NCI-H1417 treated with DMSO at 0.1 percent for 48 hours (cell line): Measurements from ENCODE around the gene REC114.
"Not testable (repeated sequence)": the region's sequence is repeated elsewhere in the genome, so short reads cannot be mapped to it uniquely, and the experiment has no call there.

Experiments used
- DNase-seq: peaks from one replicate; lab custom pipeline; 2025; lab: John Stamatoyannopoulos, UW

The REC114 gene, protein sequence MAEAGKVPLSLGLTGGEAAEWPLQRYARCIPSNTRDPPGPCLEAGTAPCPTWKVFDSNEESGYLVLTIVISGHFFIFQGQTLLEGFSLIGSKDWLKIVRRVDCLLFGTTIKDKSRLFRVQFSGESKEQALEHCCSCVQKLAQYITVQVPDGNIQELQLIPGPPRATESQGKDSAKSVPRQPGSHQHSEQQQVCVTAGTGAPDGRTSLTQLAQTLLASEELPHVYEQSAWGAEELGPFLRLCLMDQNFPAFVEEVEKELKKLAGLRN

DNA sequence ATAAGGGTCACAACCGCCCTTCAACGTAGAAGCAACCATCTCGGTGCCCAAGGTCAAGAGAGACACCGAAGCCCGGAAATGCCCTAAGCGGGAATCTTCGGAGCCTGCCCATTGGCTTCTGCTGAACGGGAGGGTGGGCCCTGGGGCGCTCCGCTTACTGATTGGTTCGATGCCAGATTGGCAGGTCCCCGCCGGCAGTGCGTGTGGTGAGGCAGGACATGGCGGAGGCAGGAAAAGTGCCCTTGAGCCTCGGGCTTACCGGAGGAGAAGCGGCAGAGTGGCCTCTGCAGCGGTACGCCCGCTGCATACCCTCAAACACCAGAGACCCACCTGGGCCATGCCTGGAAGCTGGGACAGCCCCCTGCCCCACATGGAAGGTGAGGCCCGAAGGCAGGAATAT is at the start of gene REC114:
TSS of gene REC114 (plus strand) at position 197 of the 400 bp plus-strand sequence. CDS start at position 219, 22 bp downstream.
- DNase-seq = no peak

DNA sequence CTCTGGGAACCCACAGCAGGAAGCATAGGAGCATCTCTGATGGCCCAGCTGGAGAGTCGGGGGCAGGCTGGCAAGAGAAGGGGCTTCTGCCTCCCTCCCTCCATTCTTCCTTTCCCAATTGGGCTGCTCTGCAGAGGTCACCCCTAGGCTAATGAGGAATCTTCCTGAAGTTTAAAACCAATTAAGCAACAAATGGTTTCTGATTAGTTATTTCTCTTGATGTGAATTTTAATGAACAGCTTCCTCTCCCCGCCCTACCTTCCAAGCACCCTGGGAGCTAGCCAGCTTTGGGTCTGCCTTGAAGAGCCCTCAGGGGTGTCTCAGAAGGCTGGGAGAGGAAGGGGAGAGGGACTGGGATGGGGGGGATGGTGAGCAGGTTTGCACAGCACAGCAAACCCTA is 49.6 kb upstream of the REC114 start:
- no peak for DNase-seq

DNA sequence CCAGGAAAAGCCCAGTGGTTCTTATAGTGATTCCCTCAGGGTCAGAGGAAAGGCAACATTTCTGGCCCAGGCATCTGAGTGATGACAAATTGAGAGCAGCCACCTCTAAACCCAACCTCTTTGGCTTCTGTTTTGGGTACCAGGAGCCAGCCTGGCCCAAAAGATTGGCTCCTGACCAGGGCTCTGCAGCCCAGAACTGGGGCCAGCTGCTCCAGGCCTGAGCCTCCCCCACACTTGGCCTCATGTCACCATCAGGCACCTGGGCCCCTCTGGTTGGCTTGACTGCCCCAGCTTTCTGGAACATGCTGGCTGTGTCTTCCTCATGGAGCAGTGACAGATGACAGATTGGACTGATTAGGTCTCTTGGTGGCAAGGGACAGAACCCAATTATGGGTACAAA is 48.2 kb upstream of the REC114 start:
- no peak for DNase-seq

DNA sequence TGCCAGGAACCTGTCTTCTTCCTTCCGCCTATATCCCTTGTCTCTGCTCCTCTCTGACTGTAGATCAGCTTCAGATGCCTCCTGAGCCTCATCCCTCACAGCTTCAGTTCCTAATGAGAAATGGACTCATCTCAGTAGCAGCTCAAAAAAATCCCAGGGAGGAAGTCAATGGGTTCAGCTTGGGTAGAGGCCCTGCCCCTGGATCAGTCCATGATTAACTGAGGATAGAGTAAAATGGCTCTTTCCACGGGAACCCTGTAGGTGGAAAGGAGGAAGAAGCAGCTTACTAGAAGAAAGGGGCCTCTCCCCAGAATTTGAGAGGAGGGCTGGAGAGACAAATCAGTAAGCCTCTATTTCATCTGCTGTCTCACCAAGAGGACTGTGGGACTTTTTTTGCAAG is 47.3 kb upstream of the REC114 start:
- DNase-seq = no peak

DNA sequence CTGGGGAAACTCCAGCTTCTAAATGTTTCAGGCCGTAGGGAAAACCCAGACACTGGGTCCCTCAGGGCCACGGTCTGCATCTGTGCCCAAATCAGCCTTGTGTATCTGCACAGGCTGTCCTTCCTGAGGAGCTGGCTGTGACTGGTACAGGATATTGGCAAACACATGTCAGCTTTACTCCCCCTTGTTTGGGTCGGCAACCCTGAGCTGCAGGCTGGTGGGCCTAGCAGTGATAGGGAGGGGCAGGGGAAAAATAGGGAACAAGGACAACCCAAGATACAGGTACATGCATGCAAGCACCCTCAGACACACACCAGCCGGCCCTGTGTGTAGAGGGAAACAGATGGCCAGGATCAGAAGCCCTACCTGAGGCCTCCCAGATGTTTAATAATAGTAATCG is 45.5 kb upstream of the REC114 start:
- DNase-seq = no peak

DNA sequence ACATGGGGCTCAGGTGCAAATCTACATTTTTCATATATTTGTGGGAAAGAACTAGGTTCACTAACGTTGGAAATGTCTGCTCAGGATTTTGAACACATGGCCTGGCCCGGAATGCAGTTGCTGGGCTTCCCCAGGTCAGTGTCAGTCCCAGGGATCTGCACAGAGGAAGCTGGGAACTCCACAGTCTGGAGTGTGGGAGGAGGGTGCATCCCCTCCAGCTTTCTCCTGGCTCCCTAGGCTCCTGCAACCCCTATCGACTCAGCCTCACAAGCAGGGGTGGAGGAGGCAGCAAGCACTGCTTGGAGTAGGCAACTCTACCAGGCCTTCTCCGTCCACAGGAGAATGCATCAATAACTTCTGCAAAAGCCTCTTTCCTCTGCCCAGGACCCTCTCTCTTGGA is 44.1 kb upstream of the REC114 start:
- DNase-seq = no peak

DNA sequence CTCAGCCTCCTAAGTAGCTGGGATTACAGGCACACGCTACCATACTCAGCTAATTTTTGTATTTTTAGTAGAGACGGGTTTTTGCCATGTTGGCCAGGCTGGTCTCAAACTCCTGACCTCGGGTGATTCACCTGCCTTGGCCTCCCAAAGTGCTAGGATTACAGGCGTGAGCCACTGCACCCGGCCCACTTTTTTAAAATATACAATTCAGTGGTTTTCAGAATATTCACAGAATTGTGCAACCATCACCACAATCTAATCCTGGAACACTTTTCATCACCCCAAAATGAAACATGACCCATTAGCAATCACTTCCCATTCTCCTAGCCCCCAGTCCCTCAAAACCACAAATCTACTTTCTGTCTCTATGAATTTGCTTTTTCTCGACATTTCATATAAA is 42.7 kb upstream of the REC114 start:
- DNase-seq = not testable (repeated sequence)

DNA sequence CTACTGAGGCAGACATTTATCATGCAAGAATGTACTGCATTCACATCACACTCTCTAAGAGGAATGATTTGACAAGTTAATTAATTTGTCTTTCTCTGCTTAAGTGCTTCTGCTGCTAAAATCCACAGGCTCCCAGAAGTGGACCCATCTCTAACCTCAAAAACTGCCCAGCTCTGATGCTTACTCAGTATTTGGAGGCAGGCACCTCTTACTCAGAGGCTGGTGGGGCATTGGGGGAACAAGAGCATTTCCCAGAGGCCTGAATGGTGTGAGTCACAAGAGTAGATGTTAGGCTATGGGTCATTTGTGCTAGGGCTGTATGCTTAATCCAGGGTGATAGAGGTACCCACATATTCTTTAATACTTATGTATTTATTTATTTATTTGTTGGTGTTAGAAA is 39.8 kb upstream of the REC114 start:
- no peak for DNase-seq

DNA sequence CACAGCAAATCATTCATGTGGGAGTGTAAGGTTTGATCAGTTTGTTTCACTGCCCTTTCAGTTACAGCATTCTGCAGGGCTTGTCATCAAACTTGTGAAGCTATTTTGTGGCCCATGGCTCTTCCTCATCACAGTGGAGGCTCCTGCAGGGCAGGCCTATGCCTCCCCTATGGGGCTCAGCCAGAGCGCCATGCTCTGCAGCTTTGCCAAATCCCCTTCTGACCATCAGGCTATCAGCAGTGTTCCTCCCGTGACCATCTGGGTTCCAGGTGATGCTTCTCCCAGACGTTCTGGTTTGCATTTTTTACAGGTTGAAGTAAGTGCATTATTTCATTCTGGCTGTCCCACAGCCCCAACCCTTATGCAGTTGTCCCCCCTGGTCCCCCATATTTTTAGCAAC is 28.1 kb upstream of the REC114 start:
- DNase-seq = no peak

DNA sequence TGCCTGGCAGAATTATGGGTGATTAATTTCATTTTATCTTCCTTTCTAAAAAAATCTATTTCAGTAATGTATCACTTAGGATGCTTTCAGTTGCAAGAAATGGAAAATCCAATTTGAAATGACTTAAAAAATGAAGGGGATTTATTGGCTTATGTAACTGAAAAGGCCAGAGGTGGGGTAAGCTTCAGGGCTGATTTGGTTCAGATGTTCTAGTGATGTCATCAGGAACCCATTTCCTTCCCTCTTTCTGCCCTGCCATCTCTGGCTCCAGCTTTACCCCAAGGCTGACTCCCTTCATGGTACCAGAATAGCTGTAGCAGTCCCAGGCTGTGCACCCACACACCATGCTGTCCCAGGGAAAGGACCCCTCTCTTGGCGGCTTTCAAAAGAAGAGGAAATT is 18.5 kb upstream of the REC114 start:
- DNase-seq = no peak

DNA sequence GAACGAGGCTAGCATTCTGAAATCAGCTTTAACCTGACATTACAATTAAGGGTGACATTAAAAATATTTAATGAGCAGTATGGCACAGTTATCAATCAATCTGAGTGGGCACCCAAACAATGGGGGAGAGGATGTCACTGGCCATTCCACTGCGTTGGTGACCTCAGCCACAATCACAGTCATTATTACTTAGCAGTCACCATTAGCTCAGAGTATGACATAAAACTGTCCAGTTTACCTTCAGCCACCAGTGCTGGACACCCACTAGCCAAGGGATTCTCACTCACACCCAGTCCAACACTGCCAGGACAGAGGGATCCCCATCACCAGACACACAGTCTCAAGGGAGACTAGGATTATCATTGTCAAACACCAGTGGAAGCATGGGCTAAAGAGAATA is 17.5 kb upstream of the REC114 start:
- no peak for DNase-seq

DNA sequence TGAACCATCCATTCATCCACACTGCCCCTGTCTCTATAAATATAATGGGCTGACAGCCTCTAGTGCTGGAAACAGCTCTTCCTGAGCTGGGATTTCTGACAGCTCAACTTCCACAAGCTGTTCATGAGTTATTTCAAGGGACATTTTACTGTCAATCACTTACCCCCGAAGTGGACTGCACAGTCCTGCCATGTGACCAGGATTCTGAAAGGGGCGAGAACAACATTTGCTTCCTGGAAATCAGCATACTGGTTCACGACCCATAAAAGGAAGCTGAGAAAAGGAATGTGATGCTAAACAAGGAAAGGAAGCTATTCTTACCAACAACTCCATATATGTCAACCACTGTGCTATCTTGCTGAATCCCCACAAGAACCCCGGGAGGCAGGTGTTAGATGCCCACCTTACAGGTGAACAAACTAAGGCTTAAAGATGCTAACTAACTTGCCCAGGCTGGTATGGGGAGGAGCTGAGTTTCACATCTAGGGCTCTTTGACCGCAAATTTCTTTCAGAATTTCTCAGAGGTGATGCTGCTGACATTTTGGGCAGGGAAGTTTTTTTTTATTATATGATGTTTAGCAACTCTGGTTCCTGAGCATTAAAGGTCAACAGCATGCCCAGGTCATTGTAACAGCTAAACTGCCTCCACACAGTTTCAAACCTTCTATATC is 16.5 kb upstream of the REC114 start:
- DNase-seq = no peak

DNA sequence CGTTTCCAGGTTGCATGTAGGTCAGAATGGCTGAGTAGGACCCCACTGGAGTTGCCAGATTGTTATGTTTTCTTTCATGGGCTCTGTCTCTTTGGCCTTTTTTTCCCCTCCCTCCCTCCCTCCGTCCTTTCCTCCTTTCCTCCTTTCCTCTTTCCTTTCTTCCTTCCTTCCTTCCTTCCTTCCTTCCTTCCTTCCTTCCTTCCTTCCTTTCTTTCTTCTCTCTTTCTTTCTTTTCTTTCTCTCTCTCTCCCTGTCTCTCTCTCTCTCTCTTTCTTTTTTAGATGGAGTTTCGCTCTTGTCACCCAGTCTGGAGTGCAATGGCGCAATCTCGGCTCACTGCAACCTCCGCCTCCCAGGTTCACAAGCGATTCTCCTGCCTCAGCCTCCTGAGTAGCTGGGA is 11.6 kb upstream of the REC114 start:
- not testable (repeated sequence) for DNase-seq

DNA sequence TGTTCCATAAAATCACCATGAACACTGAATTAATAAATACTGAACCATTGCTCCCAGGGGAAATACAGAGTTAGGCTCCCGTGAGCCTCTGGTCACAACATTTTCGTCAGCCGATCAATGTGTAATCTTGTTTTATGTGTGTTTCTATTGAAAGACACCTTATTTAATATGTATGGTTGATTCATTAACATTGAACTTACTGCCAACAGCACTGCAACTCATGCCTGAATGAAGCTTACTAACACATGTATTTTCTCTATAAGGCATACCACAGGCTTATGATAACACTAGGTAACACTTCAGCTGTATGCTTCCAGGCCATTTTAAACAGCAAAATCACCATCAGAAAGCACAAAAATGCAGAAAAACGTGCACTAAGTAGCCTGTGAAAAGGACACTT is 9.1 kb upstream of the REC114 start:
- DNase-seq = no peak

DNA sequence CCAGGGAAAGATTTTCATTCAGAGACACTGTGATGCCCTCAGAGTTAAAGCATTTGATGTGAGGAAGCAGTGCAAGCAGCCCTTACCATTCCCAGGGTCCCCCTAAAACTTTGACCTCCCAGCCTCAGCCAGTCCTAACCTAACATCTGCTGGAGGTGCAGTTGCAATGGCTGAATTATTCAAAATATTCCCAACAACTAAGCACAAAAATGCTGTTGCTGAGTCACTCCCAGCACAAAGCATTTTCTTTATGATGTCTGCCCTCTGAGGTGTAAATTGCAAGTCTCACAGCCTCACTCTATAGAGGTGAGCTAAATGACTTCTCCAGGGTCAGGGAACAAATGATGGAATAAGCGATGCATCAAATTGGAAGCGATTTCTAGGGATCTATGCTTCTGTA is 6.4 kb upstream of the REC114 start:
- DNase-seq = no peak

DNA sequence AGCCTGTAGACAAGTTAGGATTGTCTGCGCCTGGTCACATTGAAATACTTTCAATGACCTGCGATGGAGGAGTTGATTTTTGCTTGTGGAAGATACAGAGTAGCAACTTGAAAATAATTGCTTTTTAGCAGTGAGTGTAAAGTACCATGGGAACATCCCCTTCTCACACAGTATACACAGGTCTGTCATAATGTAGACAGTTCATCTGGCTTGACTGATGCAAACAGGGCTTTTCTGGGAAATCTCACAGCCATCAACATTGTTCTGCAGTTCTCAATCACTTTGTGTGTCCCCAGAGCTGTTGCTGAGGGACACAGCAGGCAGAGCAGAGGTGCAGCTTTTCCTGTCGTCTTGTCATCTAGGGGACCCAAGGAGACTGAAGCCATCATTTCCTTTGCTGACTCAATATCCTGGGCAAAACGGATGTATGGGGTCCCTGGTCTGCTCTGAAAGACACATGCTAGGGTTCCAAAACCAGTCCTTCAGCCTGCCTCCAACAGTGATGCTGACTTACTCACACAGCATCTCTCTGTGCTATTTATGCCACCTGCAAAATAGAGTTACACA is 5.3 kb upstream of the REC114 start:
- no peak for DNase-seq

DNA sequence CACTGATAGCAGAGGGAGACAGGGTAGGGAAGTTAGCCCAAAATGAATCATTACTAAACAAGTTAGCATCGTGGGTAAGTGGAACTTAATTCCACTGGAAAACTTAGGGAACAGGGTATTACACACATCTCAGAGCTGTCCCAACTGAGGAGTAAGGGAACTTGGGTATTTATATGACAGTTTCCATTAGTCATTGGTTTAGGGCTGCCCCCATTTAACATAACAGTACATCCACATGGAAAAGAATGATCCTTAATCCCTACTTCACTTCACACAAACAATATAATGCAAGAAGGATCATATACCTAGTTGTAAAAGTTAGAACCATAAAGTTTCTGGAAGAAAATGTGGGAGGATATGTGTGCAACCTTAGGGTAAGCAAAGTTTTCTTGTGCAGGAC is 4.3 kb upstream of the REC114 start:
- no peak for DNase-seq

DNA sequence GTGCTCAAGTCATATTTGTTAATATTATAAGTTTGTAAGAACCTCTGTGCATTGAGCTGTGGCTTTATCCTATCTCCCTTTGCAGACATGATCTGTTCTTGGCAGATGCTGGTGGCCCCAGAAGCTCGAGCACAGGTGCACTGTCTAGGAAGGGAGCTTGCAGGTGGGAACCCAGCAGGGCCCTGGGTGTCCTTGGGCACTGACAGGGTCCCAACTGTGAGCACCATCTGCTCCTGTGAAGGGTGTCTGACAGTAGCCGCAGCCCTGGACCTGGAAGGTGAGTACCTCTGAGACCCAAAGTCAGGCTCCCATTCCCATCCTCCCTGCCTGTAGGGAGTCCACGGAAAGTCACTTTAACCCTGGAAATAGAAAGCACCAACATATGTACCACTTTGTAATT is 2.4 kb upstream of the REC114 start:
- DNase-seq = no peak

DNA sequence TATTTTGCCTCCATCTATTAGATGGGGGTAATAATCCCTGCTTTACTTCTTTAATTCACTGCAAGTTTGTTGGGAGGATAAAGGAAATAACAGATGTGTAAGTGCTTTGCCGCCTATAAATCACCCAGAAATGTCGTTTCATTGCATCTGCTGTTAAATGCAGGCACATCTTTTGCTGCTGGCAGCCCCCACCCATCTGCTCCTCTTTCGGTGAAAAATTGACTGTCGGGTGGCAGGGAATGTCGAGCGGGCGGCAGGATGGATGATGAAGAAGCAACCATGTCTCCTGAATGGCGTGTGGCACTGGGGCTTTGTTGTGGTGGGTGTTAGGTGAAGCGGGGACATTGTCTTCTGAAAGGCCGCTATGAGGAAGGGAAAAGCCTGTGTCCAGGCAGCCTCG is 543 bp upstream of the REC114 start:
- DNase-seq = no peak

DNA sequence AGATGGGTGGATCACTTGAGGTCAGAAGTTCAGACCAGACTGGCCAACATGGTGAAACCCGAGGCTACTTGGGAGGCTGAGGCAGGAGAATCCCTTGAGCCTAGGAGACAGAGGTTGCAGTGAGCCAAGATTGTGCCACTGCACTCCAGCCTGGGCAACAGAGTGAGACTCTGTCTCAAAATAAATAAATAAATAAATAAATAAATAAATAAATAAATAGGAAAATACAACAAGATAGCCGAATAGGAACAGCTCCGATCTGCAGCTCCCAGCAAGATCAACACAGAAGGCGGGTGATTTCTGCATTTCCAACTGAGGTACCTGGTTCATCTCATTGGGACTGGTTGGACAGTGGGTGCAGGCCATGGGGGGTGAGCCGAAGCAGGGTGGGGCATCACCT is 4.5 kb downstream of the REC114 start:
- DNase-seq = not testable (repeated sequence)

DNA sequence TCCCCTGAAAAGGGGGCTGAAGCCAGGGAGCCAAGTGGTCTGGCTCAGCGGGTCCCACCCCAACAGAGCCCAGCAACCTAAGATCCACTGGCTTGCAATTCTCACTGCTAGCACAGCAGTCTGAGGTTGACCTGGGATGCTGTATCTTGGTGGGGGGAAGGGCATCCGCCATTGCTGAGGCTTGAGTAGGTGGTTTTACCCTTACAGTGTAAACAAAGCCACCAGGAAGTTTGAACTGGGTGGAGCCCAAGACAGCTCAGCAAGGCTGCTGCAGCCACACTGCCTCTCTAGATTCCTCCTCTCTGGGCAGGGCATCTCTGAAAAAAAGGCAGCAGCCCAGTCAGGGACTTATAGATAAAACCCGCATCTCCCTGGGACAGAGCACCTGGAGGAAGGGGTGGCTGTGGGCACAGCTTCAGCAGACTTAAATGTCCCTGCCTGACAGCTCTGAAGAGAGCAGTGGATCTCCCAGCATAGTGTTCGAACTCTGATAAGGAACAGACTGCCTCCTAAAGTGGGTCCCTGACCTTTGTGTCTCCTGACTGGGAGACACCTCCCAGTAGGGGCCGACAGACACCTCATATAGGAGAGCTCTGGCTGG is 5.3 kb downstream of the REC114 start:
- not testable (repeated sequence) for DNase-seq

DNA sequence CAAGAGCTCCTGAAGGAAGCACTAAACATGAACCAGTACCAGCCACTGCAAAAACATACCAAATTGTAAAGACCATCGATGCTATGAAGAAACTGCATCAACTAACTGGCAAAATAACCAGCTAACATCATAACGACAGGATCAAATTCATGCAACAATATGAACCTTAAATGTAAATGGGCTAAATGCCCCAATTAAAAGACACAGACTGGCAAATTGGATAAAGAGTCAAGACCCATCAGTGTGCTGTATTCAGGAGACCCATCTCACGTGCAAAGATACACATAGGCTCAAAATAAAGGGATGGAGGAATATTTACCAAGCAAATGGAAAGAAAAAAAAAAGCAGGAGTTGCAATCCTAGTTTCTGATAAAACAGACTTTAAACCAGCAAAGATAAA is 7.0 kb downstream of the REC114 start:
- not testable (repeated sequence) for DNase-seq

DNA sequence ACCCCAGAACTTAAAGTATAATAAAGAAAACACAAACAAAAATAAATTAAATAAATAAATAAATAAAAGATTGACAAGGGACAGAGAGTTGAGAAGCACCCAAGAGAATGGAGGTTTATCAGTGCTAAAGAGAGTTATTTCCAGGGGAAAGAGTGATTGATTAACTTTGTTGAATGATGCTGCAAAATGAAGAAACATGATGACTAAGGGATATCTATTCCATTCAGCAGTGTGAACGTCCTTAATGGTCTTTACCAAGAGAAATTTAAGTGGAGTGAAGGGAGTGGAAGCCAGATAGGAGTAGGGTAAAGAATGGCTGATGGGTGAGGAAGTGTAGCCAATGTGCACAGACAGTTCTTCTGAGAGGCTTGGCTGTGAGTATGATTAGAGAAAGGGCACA is 11.1 kb downstream of the REC114 start:
- DNase-seq = no peak
